HepG2 (cell line): Measurements from ENCODE around the gene IMPDH1. TPM values are rescaled to one million over a fixed set of nuclear protein-coding genes. Genes with fewer than 3 reads are reported as not detected.

Experiments used
- ATRX ChIP-seq: sonication (generic); formaldehyde crosslinking; IDR thresholded peaks from 2 replicates; pipeline ENCODE4 v1.4.0; 2020; ENCODE audit warnings: missing genetic modification reagents, borderline replicate concordance
- BORCS8-MEF2B ChIP-seq: sonication (generic); formaldehyde crosslinking; IDR thresholded peaks from 2 replicates; pipeline ENCODE4 v1.8.0; 2022; ENCODE audit warnings: mild to moderate bottlenecking, missing genetic modification reagents
- FOXP1 ChIP-seq, 2 experiments: fragments of 450-650 bp in 1 of 2; IDR thresholded peaks; 2 replicates each; pipeline ENCODE4 v1.6.1; 2017 to 2018; ENCODE audit warnings: antibody characterized with exemption in 1 of 2
- FOXP4 ChIP-seq: sonication (generic); formaldehyde crosslinking; IDR thresholded peaks from 2 replicates; pipeline ENCODE4 v1.4.0; 2020; ENCODE audit warnings: missing genetic modification reagents
- HMG20B ChIP-seq: conservative IDR thresholded peaks from 2 replicates; pipeline ENCODE4 v1.6.1; 2016; ENCODE audit warnings: missing genetic modification reagents, missing compliant biosample characterization
- KLF13 ChIP-seq: sonication (generic); formaldehyde crosslinking; IDR thresholded peaks from 2 replicates; pipeline ENCODE4 v1.4.0; 2020; ENCODE audit warnings: mild to moderate bottlenecking, missing genetic modification reagents
- MTF1 ChIP-seq: sonication (generic); formaldehyde crosslinking; IDR thresholded peaks from 2 replicates; pipeline ENCODE4 v1.5.0; 2020; ENCODE audit warnings: missing genetic modification reagents
- NCOA2 ChIP-seq: sonication (generic); formaldehyde crosslinking; IDR thresholded peaks from 2 replicates; pipeline ENCODE4 v1.8.0; 2022; ENCODE audit warnings: inconsistent platforms
- POLR2AphosphoS5 ChIP-seq: IDR thresholded peaks from 2 replicates; pipeline ENCODE4 v1.6.1; 2012; ENCODE audit warnings: low read depth, low read length
- TFDP2 ChIP-seq: sonication (generic); formaldehyde crosslinking; IDR thresholded peaks from 2 replicates; pipeline ENCODE4 v1.4.0; 2020; ENCODE audit warnings: missing genetic modification reagents
- ZBTB7A ChIP-seq: sonication (generic); formaldehyde crosslinking; IDR thresholded peaks from 2 replicates; pipeline ENCODE4 v1.8.0; 2022; ENCODE audit warnings: mild to moderate bottlenecking, missing genetic modification reagents
- ZC3H4 ChIP-seq: sonication (generic); formaldehyde crosslinking; IDR thresholded peaks from 2 replicates; pipeline ENCODE4 v1.4.0; 2020; ENCODE audit warnings: missing genetic modification reagents, borderline replicate concordance
- ZFX ChIP-seq: sonication (generic); formaldehyde crosslinking; IDR thresholded peaks from 2 replicates; pipeline ENCODE4 v1.4.0; 2020; ENCODE audit warnings: mild to moderate bottlenecking, low read depth, missing genetic modification reagents, moderate library complexity
- ZNF124 ChIP-seq: sonication (generic); formaldehyde crosslinking; IDR thresholded peaks from 2 replicates; pipeline ENCODE4 v1.4.0; 2020; ENCODE audit warnings: missing genetic modification reagents
- ZNF207 ChIP-seq: fragments of 450-650 bp; IDR thresholded peaks from 2 replicates; pipeline ENCODE4 v1.6.1; 2016; ENCODE audit warnings: antibody characterized with exemption, borderline replicate concordance
- ZNF282 ChIP-seq: fragments of 450-650 bp; IDR thresholded peaks from 2 replicates; pipeline ENCODE4 v1.6.1; 2018; ENCODE audit not compliant: partially characterized antibody
- ZNF30 ChIP-seq: sonication (generic); formaldehyde crosslinking; IDR thresholded peaks from 2 replicates; pipeline ENCODE4 v1.5.0; 2020; ENCODE audit warnings: mild to moderate bottlenecking, missing genetic modification reagents
- ZNF383 ChIP-seq: sonication (generic); formaldehyde crosslinking; IDR thresholded peaks from 2 replicates; pipeline ENCODE4 v1.4.0; 2020; ENCODE audit warnings: missing genetic modification reagents, mild to moderate bottlenecking, borderline replicate concordance
- ZNF431 ChIP-seq: sonication (generic); formaldehyde crosslinking; IDR thresholded peaks from 2 replicates; pipeline ENCODE4 v1.9.0; 2022; ENCODE audit warnings: missing genetic modification reagents, low read depth, mild to moderate bottlenecking, borderline replicate concordance
- ZNF607 ChIP-seq: sonication (generic); formaldehyde crosslinking; IDR thresholded peaks from 2 replicates; pipeline ENCODE4 v1.5.1; 2020; ENCODE audit warnings: missing genetic modification reagents, mild to moderate bottlenecking, borderline replicate concordance
- ZNF678 ChIP-seq: sonication (generic); formaldehyde crosslinking; IDR thresholded peaks from 2 replicates; pipeline ENCODE4 v1.4.0; 2020; ENCODE audit warnings: mild to moderate bottlenecking, missing genetic modification reagents
- ZNF687 ChIP-seq: sonication (generic); formaldehyde crosslinking; IDR thresholded peaks from 2 replicates; pipeline ENCODE4 v1.5.1; 2020; ENCODE audit warnings: mild to moderate bottlenecking, missing genetic modification reagents, moderate library complexity
- ZNF891 ChIP-seq: sonication (generic); formaldehyde crosslinking; IDR thresholded peaks from 2 replicates; pipeline ENCODE4 v1.5.0; 2020; ENCODE audit warnings: mild to moderate bottlenecking, missing genetic modification reagents
- ZZZ3 ChIP-seq: sonication (generic); formaldehyde crosslinking; IDR thresholded peaks from 2 replicates; pipeline ENCODE4 v1.4.0; 2020; ENCODE audit warnings: missing genetic modification reagents, mild to moderate bottlenecking, borderline replicate concordance
- polyA plus RNA-seq, 8 experiments: library from polyadenylated mRNA; depleted of rRNA in 3 of 8; stranded (reverse) in 7 of 8; unstranded in 1 of 8; fragments of >200 nt; fragmentation: Illumina TruSeq in 4 of 8; extraction: Trizol in 4 of 8; gene quantifications; 2 replicates each; pipeline versions ENCODE4 v1.2.1 to v1.2.3, GENCODE V29; 2011 to 2016; ENCODE audit warnings: low read depth in 4 of 8, missing spikeins in 1 of 8, mixed read lengths in 1 of 8; ENCODE audit not compliant: insufficient read depth in 1 of 8
- total RNA-seq, 5 experiments: library from RNA; depleted of rRNA; stranded (reverse); fragments of >200 nt; fragmentation: Illumina TruSeq; extraction: Trizol; gene quantifications; 2 replicates each; pipeline ENCODE4 v1.2.3, GENCODE V29; 2016; ENCODE audit warnings: low read depth in 1 of 5

IMPDH1 gene
- total and polyA plus RNA-seq, 2 of the 13 experiments (the other 11 are each of a cell fraction or from before 2014, with no cell fraction given): 22.8 to 34.0 TPM

GRCh38 chr7:128455543-128456254 is 45.9 kb upstream of the IMPDH1 start, which contains the start of gene HILPDA (continued):
- TF ChIP-seq TFDP2 (CRISPR knock-in tag) (peak; percentile 87), ZBTB7A (CRISPR knock-in tag) (no peak), ZNF30 (CRISPR knock-in tag) (no peak), ZNF431 (peak; percentile 92; the same call in 1 of the 2 replicates), POLR2AphosphoS5 (peak; percentile 94), KLF13 (CRISPR knock-in tag) (no peak), NCOA2 (peak; percentile 20; the same call in 1 of the 2 replicates), FOXP4 (peak; percentile 61), ATRX (CRISPR knock-in tag) (no peak), ZZZ3 (CRISPR knock-in tag) (no peak), ZFX (CRISPR knock-in tag) (peak; percentile 84; the same call in 1 of the 2 replicates), BORCS8-MEF2B (CRISPR knock-in tag) (peak; percentile 49; the same call in 1 of the 2 replicates), ZNF687 (CRISPR knock-in tag) (peak; percentile 99), ZNF891 (CRISPR knock-in tag) (peak; percentile 76; the same call in 1 of the 2 replicates), FOXP1 (IDR thresholded peaks at IDR 0.05) (no peak), FOXP1 (CRISPR knock-in tag; IDR thresholded peaks at IDR 0.05) (0 out of 2 replicates have a peak, but pooled peaks have one; percentile 13), ZC3H4 (no peak), ZNF207 (no peak), ZNF383 (CRISPR knock-in tag) (no peak), ZNF607 (CRISPR knock-in tag) (no peak), ZNF678 (no peak), ZNF282 (no peak), HMG20B (CRISPR knock-in tag) (no peak), ZNF124 (peak; percentile 40; the same call in 1 of the 2 replicates), MTF1 (CRISPR knock-in tag) (no peak)
